HL-60 (cell line): ENCODE results near the gene LRRC8C.

Experiments used
- DNase-seq, 2 experiments: peaks; one replicate each; pipeline ENCODE4 v3.0.0-alpha.2; 2010 to 2020; ENCODE audit warnings: low read depth in 1 of 2, low spot score in 1 of 2
- H3K27ac ChIP-seq: fragments of 250-450 bp; sonication (Bioruptor Pico); replicated peaks from 2 replicates; pipeline ENCODE4 v1.5.1; 2020; ENCODE audit warnings: mild to moderate bottlenecking, moderate library complexity
- H3K27me3 ChIP-seq: fragments of 250-450 bp; sonication (Bioruptor Pico); 2 replicates; pipeline ENCODE4 v1.5.1; 2021; ENCODE audit warnings: mild to moderate bottlenecking, moderate library complexity; ENCODE audit not compliant: insufficient read depth, poor library complexity, severe bottlenecking
- H3K4me3 ChIP-seq: replicated peaks from 2 replicates; pipeline ENCODE4 v1.5.1; 2011; ENCODE audit warnings: mild to moderate bottlenecking, control low read depth, low read length; ENCODE audit not compliant: insufficient read depth
- GABPA ChIP-seq: IDR thresholded peaks from 2 replicates; pipeline ENCODE4 v1.6.1; 2012; ENCODE audit warnings: low read depth
- POLR2AphosphoS5 ChIP-seq: IDR thresholded peaks from 2 replicates; pipeline ENCODE4 v1.6.1; 2012; ENCODE audit warnings: low read depth
- SPI1 ChIP-seq: IDR thresholded peaks from 2 replicates; pipeline ENCODE4 v1.6.1; 2012; ENCODE audit warnings: low read depth, mild to moderate bottlenecking, borderline replicate concordance
- TF ChIP-seq, protein P1 (sequence below): IDR thresholded peaks from one replicate; pipeline ENCODE4 v1.5.1; 2011; ENCODE audit warnings: low read length, control low read depth, inconsistent platforms; ENCODE audit not compliant: insufficient read depth
- TF ChIP-seq, protein P2 (sequence below): IDR thresholded peaks from 2 replicates; pipeline ENCODE4 v1.6.1; 2012; ENCODE audit warnings: low read depth; ENCODE audit not compliant: insufficient replicate concordance

The LRRC8C gene

DNA sequence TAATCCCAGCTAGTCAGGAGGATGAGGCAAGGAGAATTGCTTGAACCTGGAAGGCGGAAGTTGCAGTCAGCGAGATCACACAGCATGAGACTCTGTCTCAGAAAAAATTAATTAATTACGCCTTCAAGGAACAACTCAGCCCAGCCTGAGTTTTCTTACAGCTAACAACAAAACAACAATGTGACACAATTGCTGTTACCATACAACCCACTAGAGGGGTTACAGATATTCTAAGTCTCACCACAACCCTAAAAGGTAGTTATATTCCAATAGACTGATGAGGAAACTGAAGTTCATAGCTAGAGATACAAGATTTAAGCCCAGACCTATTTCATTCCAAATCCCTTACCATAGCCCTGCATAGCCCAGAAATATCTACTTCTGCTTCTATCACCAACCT, 2.9 kb upstream of the LRRC8C start:
- H3K27ac ChIP-seq, result no peak overlapping the region
- DNase-seq, result no peak
- TF ChIP-seq GABPA (no peak), POLR2AphosphoS5 (no peak), SPI1 (no peak)
- TF ChIP-seq, protein P1, sequence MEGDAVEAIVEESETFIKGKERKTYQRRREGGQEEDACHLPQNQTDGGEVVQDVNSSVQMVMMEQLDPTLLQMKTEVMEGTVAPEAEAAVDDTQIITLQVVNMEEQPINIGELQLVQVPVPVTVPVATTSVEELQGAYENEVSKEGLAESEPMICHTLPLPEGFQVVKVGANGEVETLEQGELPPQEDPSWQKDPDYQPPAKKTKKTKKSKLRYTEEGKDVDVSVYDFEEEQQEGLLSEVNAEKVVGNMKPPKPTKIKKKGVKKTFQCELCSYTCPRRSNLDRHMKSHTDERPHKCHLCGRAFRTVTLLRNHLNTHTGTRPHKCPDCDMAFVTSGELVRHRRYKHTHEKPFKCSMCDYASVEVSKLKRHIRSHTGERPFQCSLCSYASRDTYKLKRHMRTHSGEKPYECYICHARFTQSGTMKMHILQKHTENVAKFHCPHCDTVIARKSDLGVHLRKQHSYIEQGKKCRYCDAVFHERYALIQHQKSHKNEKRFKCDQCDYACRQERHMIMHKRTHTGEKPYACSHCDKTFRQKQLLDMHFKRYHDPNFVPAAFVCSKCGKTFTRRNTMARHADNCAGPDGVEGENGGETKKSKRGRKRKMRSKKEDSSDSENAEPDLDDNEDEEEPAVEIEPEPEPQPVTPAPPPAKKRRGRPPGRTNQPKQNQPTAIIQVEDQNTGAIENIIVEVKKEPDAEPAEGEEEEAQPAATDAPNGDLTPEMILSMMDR, result no peak
- TF ChIP-seq, protein P2, sequence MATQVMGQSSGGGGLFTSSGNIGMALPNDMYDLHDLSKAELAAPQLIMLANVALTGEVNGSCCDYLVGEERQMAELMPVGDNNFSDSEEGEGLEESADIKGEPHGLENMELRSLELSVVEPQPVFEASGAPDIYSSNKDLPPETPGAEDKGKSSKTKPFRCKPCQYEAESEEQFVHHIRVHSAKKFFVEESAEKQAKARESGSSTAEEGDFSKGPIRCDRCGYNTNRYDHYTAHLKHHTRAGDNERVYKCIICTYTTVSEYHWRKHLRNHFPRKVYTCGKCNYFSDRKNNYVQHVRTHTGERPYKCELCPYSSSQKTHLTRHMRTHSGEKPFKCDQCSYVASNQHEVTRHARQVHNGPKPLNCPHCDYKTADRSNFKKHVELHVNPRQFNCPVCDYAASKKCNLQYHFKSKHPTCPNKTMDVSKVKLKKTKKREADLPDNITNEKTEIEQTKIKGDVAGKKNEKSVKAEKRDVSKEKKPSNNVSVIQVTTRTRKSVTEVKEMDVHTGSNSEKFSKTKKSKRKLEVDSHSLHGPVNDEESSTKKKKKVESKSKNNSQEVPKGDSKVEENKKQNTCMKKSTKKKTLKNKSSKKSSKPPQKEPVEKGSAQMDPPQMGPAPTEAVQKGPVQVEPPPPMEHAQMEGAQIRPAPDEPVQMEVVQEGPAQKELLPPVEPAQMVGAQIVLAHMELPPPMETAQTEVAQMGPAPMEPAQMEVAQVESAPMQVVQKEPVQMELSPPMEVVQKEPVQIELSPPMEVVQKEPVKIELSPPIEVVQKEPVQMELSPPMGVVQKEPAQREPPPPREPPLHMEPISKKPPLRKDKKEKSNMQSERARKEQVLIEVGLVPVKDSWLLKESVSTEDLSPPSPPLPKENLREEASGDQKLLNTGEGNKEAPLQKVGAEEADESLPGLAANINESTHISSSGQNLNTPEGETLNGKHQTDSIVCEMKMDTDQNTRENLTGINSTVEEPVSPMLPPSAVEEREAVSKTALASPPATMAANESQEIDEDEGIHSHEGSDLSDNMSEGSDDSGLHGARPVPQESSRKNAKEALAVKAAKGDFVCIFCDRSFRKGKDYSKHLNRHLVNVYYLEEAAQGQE, result no peak
- H3K27me3 ChIP-seq, result no peaks in the 10 kb centered on the region
- H3K4me3 ChIP-seq, result no peak overlapping the region

DNA sequence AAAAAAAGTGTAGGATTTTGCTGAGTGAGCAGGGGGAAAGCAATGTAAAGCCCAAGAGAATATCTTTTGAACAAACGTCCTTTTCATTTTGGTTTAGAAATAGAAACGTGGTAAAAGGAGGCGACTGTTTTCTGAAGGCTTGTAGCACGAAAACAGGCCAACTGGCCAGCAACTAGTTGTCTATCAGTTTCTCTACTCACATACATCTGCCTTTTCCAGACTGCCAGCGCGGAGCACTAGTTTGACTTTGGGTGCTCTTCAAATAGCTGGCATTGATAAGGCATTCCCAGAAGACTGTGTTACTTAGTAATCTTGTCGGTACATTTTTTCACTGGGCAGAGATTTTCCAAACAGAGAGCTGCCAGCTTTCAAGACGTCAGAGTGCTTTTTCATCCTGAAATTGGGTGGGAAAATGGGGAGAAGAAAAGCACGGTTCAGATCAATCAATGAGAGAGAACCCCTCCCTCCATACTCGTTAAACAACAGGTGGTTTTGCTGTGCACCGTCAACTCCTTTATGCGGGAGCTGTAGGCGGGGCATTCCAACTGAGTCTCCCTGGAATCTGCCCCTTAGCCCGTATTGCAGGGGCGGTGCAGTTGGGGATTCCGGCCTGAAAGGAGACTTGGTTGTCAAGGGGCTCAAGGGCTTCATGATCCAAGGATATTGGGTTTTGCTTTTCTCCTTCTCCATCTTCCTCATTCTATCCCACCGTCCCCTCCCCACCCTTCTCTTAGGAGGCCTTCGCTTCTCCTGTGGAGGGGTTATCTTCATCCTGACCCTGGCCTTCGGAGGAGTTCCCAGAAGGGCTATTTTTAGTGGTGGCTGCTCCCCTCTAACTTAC, 884 bp upstream of the LRRC8C start:
- DNase-seq, result no peak
- Histone ChIP-seq H3K4me3 (peak overlapping the region; percentile 90), H3K27ac (peak overlapping the region; percentile 58), H3K27me3 (no peaks in the 10 kb centered on the region)
- TF ChIP-seq SPI1 (no peak), POLR2AphosphoS5 (no peak), GABPA (no peak)
- TF ChIP-seq, protein P2, result no peak
- TF ChIP-seq, protein P1, result no peak

DNA sequence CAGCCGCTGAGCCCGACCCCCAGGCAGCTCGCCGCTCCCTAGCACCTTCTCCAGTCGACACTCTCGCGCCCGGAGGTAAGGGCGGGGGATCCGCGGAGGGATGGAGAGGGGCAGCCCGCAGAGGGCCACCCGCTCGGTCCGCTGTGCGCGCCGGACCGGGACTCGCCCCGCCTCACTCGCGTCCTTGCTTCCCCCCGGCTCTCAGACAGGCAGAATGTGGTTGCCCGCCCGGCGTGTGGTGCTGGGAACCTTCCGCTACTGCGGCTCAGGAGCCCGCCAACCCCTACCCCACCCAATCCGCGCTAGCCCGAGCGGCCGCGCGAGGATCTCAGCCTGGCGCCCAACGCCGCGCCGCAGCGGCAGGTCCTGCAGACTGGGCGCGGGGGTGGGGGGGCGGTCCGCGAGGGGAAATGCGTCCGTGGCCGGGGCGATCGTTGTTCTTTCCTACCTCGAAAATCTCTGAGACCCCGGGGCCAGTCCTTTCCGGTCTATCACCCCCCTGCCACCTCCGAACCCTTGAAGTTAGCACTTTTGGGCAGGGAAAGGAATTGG, 404 bp downstream of the LRRC8C start:
- no peaks in the 10 kb centered on the region for H3K27me3 ChIP-seq
- TF ChIP-seq, protein P1, result no peak
- TF ChIP-seq POLR2AphosphoS5, result peak; percentile 61
- DNase-seq, result peak; percentile 51 to 78
- peak overlapping the region; percentile 74 for H3K27ac ChIP-seq
- H3K4me3 ChIP-seq, result peak overlapping the region; percentile 90
